ENCODE results near the gene RBM38.

Gene RBM38

GRCh38 chr20:57391439-57392301 lies 474 bp downstream of the RBM38 start:
- DNase-seq (ENCODE audit: low read depth): no peak

- DNase-seq (ENCODE audit: low read depth): no peak
Measured at GRCh38 chr20:57392512-57393271, 1.5 kb downstream of the RBM38 start.

- DNase-seq (ENCODE audit: low read depth): no peak
Measured at GRCh38 chr20:57393321-57394120, 2.3 kb downstream of the RBM38 start.

- DNase-seq (ENCODE audit: low read depth): no peak
Measured at GRCh38 chr20:57394121-57395082, 3.2 kb downstream of the RBM38 start.

GRCh38 chr20:57395111-57395966 lies 4.1 kb downstream of the RBM38 start:
- no peak for DNase-seq (ENCODE audit: low read depth)

GRCh38 chr20:57396212-57396983 lies 5.2 kb downstream of the RBM38 start:
- DNase-seq (ENCODE audit: low read depth): no peak

GRCh38 chr20:57396984-57397692 lies 5.9 kb downstream of the RBM38 start:
- no peak for DNase-seq (ENCODE audit: low read depth)

- no peak for DNase-seq (ENCODE audit: low read depth)
Measured at GRCh38 chr20:57397693-57398108, 6.5 kb downstream of the RBM38 start.

GRCh38 chr20:57398231-57398821 lies 7.1 kb downstream of the RBM38 start:
- no peak for DNase-seq (ENCODE audit: low read depth)

GRCh38 chr20:57398901-57399535 lies 7.8 kb downstream of the RBM38 start:
- no peak for DNase-seq (ENCODE audit: low read depth)

- DNase-seq (ENCODE audit: low read depth): no peak
Measured at GRCh38 chr20:57399587-57400155, 8.5 kb downstream of the RBM38 start.

- no peak for DNase-seq (ENCODE audit: low read depth)
Measured at GRCh38 chr20:57400231-57400701, 9.1 kb downstream of the RBM38 start.

- no peak for DNase-seq (ENCODE audit: low read depth)
Measured at GRCh38 chr20:57400821-57401564, 9.8 kb downstream of the RBM38 start.

GRCh38 chr20:57401565-57401918 lies 10.3 kb downstream of the RBM38 start:
- DNase-seq (ENCODE audit: low read depth): no peak

- no peak for DNase-seq (ENCODE audit: low read depth)
Measured at GRCh38 chr20:57402206-57403125, 11.3 kb downstream of the RBM38 start.

GRCh38 chr20:57403216-57403615 lies 12.0 kb downstream of the RBM38 start:
- DNase-seq (ENCODE audit: low read depth): no peak
